ENCODE data around the gene PSENEN.

DNA sequence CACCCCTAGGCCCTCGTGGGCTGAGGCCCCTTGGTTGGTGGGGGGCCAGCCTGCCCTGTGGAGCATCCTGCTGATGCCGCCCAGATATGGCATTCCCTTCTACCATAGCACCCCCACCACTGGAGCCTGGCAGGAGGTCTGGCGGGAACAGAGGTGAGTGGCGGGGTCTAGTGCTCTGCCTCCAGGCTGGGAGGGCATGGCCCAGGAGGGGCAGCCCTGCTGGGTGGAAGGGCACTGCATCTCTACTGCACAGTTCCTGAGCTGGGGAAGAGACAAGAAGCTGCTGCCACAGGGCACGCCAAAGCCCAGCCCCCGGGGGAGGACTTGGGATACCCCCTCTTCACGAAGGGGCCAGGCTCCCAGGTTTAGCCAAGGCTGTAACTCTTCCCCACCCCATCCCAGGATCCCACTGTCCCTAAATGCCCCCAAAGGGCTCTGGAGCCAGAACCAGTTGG lies 30.1 kb upstream of the PSENEN start:
- TF ChIP-seq PATZ1 (tag by site-specific recombination; IDR thresholded peaks at IDR 0.05) (no peak), WT1 (tag by site-specific recombination; IDR thresholded peaks at IDR 0.05) (no peak), ZNF121 (tag by site-specific recombination; IDR thresholded peaks at IDR 0.05) (no peak)
